GM18526 (cell line): Measurements from ENCODE around the gene MEX3A.

Experiments used
- POLR2A ChIP-seq: IDR thresholded peaks from 3 replicates; pipeline ENCODE4 v1.6.1; 2011; ENCODE audit not compliant: insufficient read length; ENCODE audit errors: extremely low read depth

MEX3A gene

DNA sequence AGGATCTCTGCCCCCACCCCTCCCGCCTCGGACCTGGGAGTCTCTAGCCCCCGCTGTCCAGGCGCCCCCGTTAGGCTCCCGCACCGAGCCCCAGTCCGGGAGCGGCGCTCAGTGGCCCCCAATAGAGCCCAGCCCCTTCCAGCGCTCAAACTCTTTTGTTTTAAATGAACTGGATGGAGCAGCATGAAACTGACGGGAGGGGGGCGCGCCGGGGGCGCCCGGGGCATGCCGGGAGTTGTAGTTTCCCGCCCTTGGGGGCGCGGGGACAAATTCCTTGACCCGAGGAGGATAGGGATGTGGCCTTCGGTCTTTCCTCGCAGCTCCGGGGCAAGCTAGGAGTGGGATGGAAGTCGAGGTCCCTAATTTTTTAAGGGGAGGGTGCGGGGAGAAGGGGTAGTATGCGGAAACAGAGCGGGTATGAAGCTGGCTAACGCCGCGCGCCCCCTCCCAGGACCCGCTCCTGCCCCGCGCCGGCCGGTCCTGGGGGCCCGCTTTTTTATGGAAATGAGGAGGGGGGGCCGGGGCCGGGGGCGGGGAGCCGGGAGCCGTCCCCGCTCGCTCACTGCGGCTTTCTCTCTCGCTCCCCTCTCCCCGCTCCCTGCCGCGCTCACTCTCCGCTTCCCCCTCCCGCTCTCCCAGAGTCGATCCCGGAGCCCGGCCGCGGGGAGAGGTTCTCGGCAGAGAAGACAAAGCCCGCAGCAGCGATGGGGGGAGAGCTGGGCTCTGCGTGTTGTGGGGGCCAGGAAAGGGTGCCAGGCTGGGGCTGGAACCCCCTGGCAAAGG lies at the start of gene MEX3A:
Gene MEX3A (minus strand): TSS at position 157 of the 783 bp plus-strand sequence. CDS start 467 bp downstream, outside the sequence.
- TF ChIP-seq POLR2A: no peak

DNA sequence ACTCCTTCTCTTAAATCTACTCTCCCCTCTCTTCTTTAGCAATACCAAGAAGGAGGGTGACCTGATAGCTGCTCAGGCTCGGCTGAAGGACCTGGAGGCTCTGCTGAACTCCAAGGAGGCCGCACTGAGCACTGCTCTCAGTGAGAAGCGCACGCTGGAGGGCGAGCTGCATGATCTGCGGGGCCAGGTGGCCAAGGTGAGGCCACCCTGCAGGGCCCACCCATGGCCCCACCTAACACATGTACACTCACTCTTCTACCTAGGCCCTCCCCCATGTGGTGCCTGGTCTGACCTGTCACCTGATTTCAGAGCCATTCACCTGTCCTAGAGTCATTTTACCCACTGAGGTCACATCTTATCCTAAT lies 48.3 kb upstream of the MEX3A start:
- no peak for TF ChIP-seq POLR2A

- no peak for TF ChIP-seq POLR2A
These were observed 47.7 kb upstream of the MEX3A start for GRCh38 chr1:156129687-156130577.

GRCh38 chr1:156128654-156129597 lies 46.7 kb upstream of the MEX3A start:
- no peak for TF ChIP-seq POLR2A

DNA sequence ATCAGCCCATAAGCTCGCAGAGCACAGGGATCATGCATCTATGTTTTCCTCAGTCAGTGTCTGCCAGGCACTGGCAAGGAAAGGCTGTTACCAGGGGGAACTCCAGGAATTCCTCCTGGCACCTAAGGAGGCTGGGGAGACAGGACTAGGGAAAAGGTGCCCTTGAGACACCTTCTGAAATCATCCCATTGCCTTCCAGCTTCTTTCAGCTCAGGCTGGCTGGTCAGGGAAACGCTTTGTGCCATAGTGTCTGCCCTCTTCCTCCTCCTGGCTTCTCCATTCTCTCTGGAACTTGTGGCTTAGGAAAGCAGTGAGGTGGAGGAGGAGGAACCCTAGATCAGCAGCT lies 46.0 kb upstream of the MEX3A start:
- TF ChIP-seq POLR2A: no peak

GRCh38 chr1:156126630-156127534 lies 44.6 kb upstream of the MEX3A start:
- TF ChIP-seq POLR2A: no peak

GRCh38 chr1:156126043-156126629 lies 43.9 kb upstream of the MEX3A start:
- no peak for TF ChIP-seq POLR2A

- TF ChIP-seq POLR2A: peak; percentile 54
These were observed 42.6 kb upstream of the MEX3A start for GRCh38 chr1:156124557-156125483.

- peak; percentile 42 for TF ChIP-seq POLR2A
These were observed 41.3 kb upstream of the MEX3A start for GRCh38 chr1:156123356-156124196.

GRCh38 chr1:156122519-156123355 lies 40.5 kb upstream of the MEX3A start:
- TF ChIP-seq POLR2A: no peak

GRCh38 chr1:156122086-156122485 lies 39.8 kb upstream of the MEX3A start:
- TF ChIP-seq POLR2A: no peak
